SKM-1 treated with dmso at 0.1 percent for 144 hours (cell line): ENCODE data around the gene CCKAR.

Source experiments
- DNase-seq: peaks from one replicate; lab custom pipeline; 2025; ENCODE audit not compliant: unreplicated experiment; lab: John Stamatoyannopoulos, UW

Gene CCKAR

DNA sequence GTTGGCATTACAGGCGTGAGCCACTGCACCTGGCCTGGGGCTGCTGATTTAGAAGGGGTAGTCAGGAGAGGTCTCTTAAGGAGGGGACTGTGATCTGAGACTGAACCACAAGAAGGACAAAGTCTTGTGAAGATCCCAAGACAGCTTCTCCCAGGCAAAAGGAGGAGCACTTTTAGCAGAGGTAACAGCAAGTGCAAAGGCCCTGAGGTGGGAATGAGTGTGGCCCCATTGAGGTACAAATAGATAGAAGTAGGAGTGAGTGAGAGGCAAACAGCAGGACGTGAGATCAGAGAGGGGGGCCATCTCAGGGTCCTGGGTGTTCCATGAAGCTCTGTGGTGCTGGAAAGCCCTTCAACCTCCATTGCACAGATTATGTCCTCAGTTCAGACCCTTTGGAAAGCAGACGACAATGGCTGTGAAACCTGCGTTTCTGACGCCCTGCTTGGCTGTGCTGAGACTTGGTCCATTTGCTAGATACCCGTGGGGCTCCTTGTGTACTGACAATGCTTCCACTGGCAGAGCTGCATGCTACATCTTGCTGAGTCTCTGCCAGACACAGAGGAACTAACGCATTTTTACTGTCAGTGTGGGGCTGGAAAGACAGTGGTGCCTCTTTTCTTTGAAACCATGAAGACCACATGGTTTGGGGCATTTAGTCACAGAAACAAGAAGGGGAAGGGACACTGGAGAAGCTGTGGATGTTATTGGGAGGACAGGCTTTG lies 1.3 kb upstream of the CCKAR start:
- no peak for DNase-seq

GRCh38 chr4:26490960-26491284 lies 638 bp upstream of the CCKAR start:
- no peak for DNase-seq

- no peak for DNase-seq
These were observed 941 bp downstream of the CCKAR start for GRCh38 chr4:26489101-26489985.

- no peak for DNase-seq
These were observed 4.6 kb downstream of the CCKAR start for GRCh38 chr4:26485684-26486083.

DNA sequence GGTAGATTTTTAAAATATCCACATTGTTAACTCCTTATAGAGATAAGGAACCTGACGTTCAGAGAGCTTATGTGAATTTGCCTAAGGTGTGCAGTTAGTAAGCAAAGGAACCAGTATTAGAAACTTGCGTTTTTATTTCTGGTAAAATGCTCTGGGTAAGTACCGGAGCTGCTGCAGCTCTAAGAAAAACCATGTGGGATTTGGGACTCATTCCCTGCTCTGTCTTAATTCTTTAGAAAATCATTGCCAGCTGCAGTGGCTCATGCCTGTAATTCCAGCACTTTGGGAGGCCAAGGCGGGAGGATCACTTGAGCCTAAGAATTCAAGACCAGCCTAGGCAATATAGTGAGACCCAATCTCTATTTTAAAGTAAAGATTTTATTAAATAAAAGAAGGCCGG lies 5.8 kb downstream of the CCKAR start:
- DNase-seq = no peak

GRCh38 chr4:26484032-26484515 lies 6.2 kb downstream of the CCKAR start:
- DNase-seq = no peak

GRCh38 chr4:26482508-26483462 lies 7.5 kb downstream of the CCKAR start:
- no peak for DNase-seq

GRCh38 chr4:26478330-26478729 lies 12.0 kb downstream of the CCKAR start:
- DNase-seq = no peak

- no peak for DNase-seq
These were observed 13.7 kb downstream of the CCKAR start for GRCh38 chr4:26476545-26476944.

DNA sequence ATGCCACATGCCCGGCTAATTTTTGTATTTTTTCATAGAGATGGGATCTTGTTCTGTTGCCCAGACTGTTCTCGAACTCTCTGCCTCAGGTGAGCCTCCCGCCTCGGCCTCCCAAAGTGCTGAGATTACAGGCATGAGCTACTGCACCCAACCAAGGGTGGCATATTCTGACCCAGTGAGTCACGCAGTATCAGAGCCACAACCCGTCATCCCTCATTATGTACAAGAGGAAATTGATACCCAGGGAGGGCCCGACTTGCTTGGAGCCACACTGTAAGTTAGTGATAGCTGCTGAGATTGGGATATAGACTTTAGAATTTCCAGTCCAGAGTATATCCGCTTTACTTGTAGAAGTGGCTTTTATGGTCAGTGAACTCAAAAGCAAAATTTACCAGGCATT lies 14.6 kb downstream of the CCKAR start:
- DNase-seq = no peak

DNA sequence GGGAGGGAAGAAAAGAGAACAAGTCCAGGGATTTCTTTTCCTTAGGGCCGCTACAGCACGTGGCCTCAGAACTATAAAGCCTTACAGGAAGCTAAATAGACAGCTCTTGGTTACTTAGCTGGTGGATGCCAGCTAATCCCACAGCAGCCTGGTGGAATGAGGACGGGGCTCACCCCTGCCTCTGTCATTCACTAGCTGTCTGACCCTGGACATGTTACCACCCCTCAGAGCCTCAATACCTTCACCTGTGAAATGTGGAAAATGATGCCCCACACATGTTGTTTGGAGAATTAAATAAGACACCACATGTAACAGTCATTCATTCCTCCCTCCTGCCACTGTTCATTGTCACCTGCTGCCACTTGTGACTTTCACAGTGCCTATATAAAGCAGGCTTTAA lies 15.7 kb downstream of the CCKAR start:
- DNase-seq = no peak

GRCh38 chr4:26473893-26474292 lies 16.4 kb downstream of the CCKAR start:
- no peak for DNase-seq

- no peak for DNase-seq
These were observed 18.4 kb downstream of the CCKAR start for GRCh38 chr4:26471890-26472289.

DNA sequence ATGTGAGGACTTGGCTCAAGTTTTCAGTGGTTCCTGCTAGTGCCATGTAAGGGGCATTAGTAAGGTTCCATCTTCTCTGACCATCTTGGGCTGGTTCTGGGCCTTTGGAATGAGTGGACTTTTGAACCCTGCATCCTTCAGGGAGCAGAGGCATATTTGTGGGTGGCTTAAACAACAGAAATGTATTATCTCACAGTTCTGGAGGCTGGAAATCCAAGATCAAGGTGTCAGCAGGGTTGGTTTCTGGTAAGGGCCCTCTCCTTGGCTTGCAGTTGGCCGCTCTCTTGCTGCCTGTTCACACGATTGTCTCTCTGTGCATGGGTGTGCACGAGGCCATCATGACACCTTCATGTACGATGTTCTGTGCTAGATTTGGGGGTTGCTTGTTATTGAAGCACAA lies 21.3 kb downstream of the CCKAR start:
- no peak for DNase-seq

GRCh38 chr4:26468283-26468949 lies 21.9 kb downstream of the CCKAR start:
- DNase-seq = no peak

DNA sequence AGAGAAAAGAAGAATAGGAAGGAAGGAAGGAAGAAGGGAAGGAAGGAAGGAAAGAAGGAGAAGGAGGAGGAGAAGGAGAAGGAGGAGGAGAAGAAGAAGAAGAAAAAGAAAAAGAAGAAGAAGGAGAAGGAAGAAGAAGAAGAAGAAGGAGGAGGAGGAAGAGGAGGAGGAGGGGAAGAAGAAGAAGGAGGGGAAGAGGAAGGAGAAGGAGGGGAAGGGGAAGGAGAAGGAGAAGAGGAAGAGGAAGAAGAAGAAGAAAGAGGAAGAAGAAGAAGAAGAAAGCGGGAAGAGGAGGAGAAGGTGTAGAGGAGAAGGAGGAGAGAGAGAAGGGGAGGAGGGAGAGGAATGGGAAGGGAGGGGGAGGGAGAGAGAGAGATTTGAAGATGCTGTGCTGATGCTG lies 22.6 kb downstream of the CCKAR start:
- DNase-seq = no peak

- DNase-seq = no peak
These were observed 23.6 kb downstream of the CCKAR start for GRCh38 chr4:26466578-26467270.

DNA sequence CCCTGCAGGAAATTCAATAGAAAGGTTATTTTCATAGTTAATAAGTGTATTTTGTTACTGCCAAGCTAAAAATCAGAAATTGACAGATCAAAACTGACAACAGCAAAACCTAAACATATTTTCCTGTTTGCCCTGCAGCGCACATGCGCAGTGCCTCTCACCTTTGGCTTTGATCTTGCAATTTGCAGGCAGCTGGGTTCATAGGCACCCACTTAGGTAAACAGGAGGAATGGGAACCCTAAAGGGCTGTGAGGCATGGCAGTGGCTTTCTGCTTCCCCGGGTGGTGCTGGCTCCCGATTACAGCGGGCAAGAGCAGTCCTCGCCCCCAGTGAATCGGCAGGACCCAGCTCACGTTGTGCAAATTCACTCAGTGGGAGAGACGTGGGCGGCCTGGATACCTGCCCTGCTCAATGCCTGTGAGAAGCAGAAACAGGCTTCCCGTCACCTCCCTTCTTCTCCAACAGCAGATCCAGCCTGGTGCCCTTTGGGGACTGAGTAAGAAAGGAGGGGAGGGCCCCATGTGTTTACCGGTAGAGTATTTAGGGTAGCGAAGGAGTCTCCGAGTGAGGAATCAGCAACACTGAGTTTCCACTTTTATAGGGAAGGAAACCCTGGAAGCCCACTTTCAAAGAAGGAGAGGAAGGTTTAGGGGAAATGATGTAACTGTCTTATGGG lies 25.7 kb downstream of the CCKAR start:
- no peak for DNase-seq

DNA sequence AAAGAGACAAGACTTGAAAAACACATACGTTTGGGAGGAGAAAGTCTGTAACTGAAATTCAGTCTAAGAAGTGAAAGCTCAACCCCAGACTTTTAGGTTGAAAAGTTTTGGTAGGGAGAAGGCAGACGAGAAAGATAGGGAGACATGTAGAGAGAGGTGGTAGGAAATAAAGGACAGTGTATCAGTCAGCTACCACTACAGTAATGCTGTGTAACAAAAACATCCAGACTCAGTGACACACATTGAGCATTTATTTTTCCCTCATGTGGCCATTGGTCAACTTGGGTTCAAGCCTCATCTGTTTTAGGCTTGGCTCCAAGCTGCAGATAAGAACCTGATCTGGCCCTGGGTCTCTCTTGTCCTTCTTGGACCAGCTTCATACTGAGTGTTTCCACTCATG lies 26.9 kb downstream of the CCKAR start:
- no peak for DNase-seq

DNA sequence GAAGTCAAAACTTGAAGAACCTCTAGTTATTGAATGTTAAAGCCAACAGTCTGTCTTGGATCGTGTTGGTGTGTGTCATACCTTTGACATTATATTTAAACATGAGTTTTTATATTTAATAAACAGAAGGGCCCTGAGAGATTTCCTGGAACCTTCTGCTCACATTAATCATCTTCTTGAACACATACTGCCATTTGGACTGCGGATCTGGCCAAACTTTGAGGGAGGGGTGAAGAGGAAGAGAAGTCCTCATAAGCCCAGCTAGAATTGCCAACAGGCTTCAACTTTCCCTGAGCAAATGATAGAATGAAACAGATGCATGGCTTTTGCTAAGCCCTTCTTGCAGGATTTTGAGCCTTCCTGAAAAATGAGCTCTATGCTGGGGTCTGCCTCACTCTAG lies 27.4 kb downstream of the CCKAR start:
- no peak for DNase-seq
